T follicular helper cell (primary cell): ENCODE data around the gene ARHGAP24.
"Not testable (repeated sequence)": the region's sequence is repeated elsewhere in the genome, so short reads cannot be mapped to it uniquely, and the experiment has no call there.

ENCODE experiments used
- DNase-seq: peaks from one replicate; pipeline ENCODE4 v3.0.0-alpha.2; 2020; ENCODE audit warnings: low read depth

The ARHGAP24 gene

DNA sequence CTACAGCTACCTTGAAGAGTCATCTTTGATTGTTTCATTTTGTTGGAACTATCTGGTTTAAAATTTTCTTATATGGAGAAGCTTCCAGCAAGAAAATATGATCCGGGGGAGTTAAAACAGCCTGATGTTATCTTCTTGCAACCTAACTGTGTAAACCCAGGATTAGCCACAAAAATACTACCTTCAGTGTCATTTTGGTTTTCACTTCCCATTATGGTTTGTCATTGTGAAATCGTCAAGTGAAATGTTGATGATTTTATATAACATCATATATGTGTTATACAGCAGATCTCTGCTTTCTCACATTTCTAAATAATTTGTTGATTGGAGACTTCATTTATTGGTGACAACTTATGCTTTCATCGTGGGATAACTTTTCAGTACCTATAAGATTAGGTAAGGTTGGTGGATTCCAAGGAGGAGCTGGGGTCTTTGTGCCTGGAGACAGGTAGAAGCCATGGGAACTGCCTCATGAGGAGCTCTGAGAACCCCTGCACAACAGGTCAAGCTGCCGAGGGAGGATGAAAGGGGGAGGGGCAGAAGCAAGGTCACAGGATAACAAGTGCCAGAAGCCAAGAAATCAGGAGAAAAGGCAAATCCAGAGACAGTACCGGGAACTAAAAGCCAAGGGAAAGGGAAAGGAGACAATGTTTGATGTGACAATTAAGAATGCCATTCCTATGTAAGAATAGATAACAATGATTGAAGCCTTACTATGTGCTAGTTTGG, 7.2 kb downstream of the ARHGAP24 start:
- DNase-seq: no peak

DNA sequence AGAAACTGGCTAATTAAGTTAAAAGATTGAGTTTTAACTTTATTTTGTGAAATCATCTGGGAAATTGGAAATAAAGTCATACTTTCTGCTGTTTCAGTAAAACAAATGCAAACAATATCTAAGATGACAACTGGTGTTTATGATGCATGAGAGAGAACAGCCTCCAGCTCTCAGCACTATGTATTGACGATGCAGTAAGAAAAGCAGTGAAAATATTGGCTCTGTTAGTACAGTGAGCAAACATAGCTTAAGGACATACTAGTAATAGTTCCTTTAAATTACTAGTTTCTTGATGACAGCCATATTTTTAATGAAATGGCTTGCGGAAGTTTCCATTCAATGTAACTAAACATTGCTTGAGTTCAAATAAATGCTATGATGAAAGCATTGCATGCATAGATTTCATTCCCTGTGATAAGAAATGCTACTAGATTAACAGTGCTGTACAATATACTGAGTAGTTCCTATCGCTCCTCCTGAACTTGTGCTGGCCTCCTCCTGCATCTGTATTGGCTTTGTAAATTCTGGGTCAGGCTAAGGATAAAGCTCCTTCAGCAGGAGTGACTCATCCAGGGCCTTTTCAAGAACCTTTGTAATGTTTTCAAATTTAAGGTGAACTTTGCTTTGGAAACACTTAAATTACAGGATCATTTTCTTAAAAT, 11.6 kb downstream of the ARHGAP24 start:
- DNase-seq: no peak

DNA sequence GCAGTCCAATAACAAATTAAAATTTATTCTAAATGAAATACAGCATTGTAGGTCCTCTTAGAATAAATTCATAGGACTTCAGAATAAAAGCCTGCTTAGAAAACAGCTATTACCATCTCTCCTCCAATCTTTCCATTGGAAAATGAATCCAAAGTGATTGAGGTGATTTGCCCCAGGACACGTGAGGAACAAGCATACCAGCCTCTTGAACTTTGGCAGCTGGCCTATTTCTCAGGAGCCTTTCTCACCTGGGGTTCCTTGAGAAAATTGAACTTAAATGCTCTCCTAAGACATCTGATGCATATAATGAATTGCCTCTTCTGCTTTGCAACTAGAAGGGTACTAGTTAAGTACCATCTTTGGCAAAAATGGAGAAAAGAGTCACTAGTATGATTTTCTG, 13.5 kb downstream of the ARHGAP24 start:
- no peak for DNase-seq

DNA sequence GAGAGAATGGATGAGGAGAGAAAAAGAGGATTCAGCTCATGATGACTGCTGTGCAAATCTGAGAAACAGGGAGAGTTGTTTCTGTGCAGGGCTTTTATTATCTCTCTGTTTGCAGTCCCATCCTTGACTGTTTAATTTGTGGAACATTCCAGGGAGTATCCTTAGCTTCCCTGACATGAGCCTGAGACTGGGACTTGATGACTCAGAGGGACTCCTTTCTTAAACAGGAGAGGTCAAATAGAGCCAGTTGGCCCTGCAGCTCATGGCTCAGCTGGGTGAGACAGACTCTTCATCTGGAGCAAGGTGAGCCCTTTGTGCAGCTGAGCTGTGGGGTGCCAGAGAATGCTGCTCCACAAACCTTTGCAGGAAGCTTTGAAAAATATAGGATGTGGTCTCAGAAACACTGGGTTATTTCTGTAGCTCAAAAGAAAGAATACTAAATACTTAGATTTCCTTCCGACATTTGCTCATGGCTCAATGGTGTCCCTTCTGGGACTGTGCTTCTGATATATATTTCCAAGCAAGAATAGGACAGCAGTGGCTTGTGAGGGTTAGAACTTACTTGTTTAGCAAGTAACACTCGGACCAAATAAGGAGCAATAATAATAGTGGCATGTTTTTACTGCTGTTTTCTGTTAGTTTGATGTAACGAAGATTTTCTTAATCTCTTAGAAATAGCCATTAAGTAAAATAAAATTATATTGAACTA, 14.5 kb downstream of the ARHGAP24 start:
- DNase-seq: no peak

DNA sequence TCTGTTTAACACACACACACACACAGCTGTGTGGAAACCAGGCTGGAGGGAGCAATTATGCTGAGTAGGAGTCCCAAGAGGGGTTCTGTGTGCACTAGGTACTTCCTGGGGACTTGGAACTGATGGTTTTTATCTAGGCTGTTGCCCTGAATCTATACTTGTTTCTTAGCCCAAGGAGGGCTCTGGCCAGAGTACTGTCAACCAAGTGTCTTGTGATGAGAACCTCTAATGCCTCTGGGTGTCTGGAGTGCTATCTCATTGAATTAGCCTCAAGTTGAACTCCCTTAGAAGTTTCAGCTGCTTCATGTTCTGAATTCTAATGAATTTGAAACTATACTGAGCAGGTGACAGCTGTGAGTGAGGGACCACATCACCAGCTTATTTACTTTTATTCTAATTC, 16.6 kb downstream of the ARHGAP24 start:
- no peak for DNase-seq

DNA sequence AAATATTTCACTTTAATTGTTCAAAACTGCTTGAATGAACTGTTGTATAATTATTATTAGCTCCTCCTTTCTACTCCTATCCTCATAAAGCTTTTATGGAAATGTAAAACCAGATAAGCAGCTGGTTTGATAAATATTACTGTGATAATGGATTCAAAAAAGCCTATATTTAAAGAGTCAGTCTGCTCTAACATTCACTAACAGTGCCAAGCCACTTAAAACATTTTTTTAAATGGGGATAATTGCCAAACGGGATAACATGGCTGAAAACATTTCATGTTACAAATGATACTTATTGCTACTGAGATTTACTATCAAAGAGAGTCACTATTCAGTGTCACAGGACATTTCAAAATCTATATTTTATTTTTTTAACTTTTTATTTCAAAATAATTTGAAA, 17.4 kb downstream of the ARHGAP24 start:
- no peak for DNase-seq

DNA sequence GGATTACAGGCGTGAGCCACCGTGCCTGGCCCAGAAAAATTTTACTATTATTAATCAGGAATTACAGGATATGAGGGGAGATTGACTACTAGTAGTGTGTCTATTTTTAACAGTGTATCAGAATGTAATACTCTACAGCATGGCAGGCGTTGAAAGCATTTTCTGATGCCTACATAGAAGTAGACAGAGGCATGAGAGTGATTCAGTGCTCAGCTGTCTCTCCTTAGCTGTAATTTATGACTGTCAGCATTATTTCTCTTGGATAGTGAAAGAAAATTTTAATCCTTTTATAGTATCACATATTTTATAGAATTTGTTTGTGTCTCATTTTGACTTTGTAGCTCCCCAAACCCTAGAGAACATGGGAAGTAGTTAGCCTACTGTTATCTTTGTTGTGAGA, 20.7 kb downstream of the ARHGAP24 start:
- DNase-seq: no peak

DNA sequence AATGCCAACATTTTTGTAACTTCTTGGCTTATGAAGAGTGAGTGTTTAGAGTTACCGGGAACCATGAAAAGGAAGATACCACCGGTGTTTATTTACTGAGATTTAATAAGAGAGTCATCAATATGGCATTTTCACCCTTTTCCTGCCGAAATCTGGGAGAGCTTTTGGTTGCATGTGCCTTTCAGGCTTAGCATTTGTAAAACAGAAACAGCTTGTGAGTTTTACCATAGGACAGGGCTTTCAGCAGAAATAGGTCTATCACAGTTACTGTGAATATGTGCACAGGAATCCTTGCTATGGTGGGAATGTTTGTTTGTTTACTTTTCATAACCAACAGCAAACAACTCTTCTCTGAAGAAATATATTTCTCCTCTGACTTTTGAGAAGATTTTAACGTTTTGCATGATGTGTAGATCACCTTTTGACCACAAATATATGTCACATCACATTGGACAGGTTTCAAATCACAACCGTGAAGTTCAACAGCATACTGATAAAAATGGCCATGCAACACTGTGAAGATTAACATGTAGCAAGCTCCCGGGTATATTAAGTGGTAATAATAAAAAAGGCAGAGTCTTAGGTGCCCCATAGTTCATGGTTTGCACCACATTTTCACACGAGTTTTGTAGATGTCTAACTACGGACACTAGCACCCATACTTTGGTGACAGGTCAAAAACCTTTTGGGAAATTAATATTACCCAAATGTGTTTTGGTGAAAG, 21.3 kb downstream of the ARHGAP24 start:
- DNase-seq: no peak

DNA sequence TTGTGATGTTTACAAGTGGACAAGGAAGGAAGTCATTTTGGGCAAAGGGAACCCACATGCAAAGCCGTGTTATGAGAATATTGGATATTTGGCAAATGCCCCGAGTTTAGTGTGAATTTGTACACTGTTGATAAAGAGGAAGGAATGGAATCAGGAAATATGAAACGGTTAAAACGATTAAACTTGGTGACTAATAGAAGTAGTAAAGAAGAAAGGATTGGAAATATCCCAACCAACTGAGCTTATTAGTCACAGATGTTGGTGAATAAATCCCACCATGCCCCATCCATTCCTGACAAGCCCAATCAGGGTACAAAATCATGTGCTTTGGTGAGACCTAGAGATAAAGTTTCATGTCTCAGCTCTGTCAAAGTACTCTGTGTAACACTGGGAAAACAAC, 22.0 kb downstream of the ARHGAP24 start:
- no peak for DNase-seq

DNA sequence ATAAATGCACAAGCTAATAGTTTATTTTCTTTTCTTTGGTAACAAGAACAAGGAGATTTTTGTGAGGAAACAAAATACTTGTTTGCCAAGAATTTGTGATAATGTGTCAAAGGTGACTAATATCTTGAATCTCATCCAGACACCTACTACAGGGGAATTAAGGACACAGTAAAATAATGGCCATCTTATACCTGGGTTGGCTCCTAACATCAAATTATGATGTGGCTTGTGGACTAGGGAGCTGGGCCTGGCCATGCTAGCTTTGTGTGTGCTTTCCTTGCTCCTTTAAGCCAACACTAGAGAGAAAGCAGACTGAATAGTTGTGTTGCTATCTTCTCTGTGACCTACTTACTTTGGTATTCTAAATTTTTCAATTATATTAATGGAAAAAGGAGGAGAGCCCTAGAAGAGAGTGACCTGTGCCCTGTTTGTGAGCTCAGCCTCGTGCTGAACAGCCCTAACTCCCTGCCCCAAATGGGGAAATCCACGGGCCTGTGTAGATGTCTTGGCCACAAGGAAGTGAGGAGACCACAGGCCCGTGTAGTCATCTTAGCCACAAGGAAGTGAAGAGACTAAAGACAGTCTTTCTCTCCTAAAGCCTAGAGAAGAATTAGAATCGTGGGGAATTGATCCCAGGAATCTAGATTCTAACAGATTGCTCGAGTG, 23.3 kb downstream of the ARHGAP24 start:
- DNase-seq: no peak

DNA sequence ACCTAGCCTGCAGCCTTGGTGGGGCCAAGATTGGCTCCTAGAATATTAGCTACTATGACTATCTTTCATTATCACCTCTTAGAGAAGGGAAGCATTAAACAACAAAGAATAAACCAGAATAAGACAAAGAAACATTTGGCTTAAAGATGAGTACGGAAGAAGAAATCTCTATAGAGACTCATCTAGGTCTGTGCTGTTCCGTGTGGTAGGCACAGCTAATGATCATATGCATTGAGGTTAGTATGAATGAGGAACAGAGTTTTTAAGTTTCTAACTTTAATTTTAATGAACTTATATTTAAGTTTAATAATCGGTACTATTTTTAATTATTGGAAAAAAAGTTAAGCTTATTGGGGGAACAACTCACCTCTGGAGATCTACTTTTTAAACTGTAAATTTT, 24.6 kb downstream of the ARHGAP24 start:
- no peak for DNase-seq

DNA sequence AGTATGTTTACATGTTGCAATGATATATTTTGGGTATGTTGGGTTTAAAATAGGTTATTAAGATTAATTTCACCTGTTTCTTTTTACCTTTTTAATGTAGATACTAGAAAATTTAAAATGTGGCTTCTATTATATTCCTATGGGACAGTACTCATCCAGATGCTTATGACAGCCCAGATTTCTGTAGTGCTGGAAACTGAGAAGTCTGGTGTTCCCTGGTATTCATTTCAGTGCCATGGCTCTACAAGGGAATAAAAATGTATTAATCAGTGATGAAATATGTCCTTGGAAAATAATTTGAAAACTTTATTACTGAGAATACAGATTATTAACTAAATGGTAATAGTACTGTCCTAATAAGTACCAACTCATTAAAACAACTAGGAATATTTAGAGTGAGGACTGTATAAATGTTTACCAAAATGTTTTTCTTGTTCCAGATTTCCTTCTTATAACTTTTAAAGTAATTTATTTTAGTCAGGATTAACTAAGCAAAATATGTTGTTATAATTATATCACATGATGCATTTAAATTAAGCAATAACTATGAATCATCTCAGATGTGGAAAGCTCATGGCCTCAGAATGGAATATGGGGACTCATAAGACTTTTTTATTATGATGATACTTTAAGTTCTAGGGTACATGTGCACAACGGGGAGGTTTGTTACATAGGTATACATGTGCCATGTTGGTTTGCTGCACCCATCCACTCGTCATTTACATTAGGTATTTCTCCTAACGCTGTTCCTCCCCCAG, 25.3 kb downstream of the ARHGAP24 start:
- DNase-seq: no peak

DNA sequence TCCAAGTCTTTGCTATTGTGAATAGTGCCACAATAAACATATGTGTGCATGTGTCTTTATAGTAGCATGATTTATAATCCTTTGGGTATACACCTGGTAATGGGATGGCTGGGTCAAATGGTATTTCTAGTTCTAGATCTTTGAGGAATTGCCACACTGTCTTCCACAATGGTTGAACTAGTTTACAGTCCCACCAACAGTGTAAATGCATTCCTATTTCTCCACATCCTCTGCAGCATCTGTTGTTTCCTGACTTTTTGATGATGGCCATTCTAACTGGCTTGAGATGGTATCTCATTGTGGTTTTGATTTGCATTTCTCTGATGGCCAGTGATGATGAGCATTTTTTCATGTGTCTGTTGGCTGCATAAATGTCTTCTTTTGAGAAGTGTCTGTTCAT, 26.2 kb downstream of the ARHGAP24 start:
- DNase-seq: not testable (repeated sequence)

DNA sequence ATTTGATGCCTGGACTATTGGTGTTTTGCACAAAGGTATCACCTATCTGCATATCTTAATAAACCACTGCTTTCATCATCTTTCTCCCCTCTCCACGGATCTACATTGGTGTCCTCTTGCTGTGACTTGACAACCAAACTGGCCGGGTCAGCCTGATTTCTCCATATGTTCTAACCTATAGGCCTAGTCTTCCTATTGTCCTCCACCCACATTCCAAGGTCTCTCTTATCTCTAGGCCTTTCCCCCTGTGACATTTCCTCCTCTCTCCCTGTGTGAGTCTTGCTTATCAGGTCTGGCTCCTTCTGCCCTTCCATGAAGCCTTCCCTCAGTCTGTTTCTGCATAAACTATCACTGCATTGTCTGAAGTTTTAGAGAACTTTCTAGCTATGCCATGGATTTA, 33.7 kb downstream of the ARHGAP24 start:
- no peak for DNase-seq

DNA sequence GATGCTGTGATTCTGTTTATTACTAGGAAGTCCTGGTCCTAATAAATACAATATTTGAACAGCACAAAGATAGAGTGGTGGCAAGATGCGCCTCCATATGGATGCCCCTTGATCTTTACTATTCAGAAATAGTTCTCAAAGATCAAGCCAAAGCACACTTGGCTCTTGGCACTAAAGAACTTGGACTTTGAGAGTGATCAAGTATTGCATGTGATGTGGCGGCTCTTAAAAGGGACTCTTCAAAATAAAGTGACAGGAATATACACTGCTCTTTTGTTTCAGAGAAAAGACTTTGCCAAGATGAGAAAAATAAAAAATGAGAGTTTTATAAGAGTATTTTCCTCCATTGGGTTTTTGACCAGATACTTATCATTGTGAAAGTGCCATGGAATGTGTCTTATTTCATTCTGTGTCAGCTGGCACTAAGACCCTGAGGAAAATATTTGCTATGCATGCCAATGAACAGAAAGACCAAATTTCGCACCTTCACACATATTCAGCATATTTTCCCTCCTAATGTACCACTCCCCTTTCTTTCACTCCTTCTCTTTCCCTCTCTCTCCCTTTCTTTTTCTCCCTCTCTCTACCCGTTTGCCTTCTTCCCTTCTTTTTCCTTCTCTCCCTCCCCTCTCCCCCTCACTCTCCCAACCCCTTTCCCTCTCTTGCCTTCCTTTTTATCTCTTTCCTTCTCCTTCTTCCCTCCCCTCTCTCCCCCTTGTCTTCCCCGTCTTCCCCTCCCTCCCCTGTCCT, 35.1 kb downstream of the ARHGAP24 start:
- no peak for DNase-seq

DNA sequence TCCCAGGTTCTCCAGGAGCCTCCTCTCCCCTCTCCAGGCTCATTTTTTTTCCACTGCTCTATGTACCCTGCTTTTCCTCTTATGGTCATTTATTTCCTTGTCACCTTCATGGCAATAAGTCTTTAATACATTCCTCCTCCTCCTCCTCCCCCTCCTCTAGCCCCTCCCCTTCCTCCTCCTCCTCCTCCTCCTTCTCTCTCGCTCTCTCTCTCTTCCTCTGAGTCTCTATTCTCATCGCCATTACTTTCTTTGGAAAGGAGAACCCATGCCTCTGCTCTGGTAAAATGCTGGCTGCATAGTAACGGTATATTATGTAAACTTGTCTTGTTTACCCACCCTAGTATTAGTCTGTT, 35.7 kb downstream of the ARHGAP24 start:
- DNase-seq: no peak

DNA sequence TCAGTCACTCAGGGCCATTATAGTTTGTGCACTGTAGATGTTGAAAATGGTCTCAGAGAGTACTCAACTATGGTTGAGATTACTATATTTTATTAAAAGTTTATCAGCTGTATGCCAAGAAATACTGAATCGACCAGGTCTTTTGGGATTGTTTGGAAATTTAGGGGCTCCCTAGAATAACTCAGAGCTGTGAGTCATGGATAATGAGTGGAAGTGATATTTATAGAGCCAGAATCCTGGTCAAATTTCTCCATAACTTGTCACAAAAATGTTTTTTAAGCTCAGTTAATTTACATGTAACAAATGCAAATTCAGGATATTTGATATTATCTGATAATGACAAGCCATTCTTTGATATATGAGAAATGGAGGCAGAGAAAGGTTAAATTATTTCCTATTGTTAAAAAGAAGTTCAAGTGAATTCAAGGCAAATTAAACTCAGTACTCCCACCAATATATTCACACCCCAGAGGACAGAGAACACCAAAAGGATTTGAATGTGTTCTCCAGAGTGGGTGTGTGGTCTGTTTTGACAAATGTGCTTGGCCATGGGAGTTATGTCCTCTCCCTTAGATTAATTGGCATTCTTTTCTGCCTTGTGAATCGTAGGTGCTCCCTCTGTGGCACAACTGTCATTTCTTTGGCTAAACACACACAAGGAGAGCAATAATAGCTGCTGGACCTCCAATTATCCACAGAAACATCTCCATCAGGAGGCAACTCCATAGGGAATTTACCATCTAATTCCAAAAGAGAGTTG, 37.7 kb downstream of the ARHGAP24 start:
- no peak for DNase-seq

DNA sequence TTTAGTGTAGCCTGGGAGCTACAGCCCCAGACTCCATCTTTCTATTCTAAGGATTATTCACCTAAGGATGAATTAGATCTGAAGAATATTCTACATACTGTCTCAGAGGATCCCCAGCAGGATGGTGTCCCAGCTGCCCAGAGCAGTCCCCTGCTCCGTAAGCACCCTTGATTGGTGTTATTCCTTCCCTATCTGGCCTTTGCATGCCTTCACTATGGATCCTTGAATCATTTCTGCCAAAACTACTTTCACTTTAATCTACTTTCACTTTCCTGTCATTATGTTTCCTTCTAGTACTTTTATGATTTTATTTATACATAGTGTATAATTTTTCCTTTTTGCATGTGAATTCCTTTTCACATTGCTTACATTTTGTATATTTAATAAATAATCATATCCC, 39.2 kb downstream of the ARHGAP24 start:
- DNase-seq: no peak

DNA sequence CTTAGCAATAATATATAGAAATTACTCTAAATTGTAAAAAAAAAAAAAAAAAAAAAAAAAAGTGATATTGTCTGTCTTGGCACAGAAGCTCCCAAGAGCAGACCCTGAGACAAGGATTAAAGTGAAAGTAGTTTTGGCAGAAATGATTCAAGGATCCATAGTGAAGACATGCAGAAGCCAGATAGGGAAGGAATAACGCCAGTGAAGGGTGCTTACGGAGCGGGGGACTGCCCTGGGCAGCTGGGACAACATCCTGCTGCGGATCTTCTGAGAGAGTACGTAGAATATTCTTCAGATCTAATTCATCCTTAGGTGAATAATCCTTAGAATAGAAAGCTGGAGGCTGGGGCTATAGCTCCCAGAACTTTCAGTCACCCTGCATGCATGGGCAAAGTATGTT, 39.8 kb downstream of the ARHGAP24 start:
- DNase-seq: no peak

DNA sequence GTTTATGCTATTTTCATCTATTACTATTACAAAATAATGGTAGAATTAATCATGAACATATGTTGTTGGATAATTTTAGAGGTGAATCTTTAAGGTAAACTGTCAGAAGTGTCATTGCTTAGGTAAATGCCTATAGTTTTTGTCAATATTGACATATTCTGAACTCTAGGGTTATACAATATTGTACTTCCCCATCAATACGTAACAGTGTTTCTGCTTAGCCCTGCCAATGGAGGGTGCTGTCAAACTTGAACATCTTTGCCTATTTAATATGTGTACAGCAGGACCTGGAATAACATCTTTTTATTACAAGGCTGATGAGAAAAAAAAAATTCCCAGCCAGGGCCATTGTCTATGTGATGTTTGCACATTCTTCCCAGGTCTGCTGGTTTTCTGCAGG, 40.8 kb downstream of the ARHGAP24 start:
- no peak for DNase-seq
